BJ (cell line): Measurements from ENCODE around the gene ARL2BP. TPM values are rescaled to one million over a fixed set of nuclear protein-coding genes. Genes with fewer than 3 reads are reported as not detected.

ENCODE experiments used
- CTCF ChIA-PET: fragments of 350-600 bp; formaldehyde crosslinking; extraction: SDS; loops from one replicate; lab custom pipeline; 2021; ENCODE audit warnings: antibody characterized with exemption, inconsistent platforms; lab: Yijun Ruan, JAX
- POLR2A ChIA-PET: fragments of 300-600 bp; sonication (Branson Sonifier 250); formaldehyde crosslinking; extraction: SDS; loops from one replicate; lab custom pipeline; 2021; ENCODE audit warnings: antibody characterized with exemption; lab: Charles Lee
- DNase-seq: peaks from one replicate; pipeline ENCODE4 v3.0.0-alpha.2; 2011; ENCODE audit warnings: low read depth
- H3K27me3 ChIP-seq: 2 replicates; pipeline ENCODE4 v1.6.0; 2011; ENCODE audit warnings: low read length; ENCODE audit not compliant: control insufficient read depth, insufficient read depth
- H3K36me3 ChIP-seq: 2 replicates; pipeline ENCODE4 v1.5.1; 2011; ENCODE audit warnings: low read length; ENCODE audit not compliant: control insufficient read depth, insufficient read depth
- H3K4me3 ChIP-seq: 2 replicates; pipeline ENCODE4 v1.5.1; 2011; ENCODE audit warnings: low read depth, mild to moderate bottlenecking, control low read depth, low read length
- CTCF ChIP-seq: IDR thresholded peaks from 2 replicates; pipeline ENCODE4 v1.5.1; 2011; ENCODE audit warnings: low read depth, mild to moderate bottlenecking, control low read depth, inconsistent platforms, low read length, moderate library complexity; ENCODE audit not compliant: insufficient read depth
- polyA plus RNA-seq: library from polyadenylated mRNA; depleted of rRNA; stranded (reverse); fragments of >200 nt; gene quantifications from 2 replicates; pipeline ENCODE4 v1.2.3, GENCODE V29; 2011

The ARL2BP gene
- polyA plus RNA-seq, 1 experiment, result 69.5 TPM

- no peaks in the 10 kb centered on the region for H3K36me3 ChIP-seq
- TF ChIP-seq CTCF, result no peak
- H3K27me3 ChIP-seq, result peaks cover 22% of the 10 kb centered on the region
- H3K4me3 ChIP-seq, result no peak overlapping the region
- ChIA-PET POLR2A (no interaction called here), CTCF (interaction anchor here (1.0 kb wide), 1 partner anchor 17 kb away, joined by 3 read pairs; no protein-coding TSS in a partner anchor)
- DNase-seq, result no peak
These were observed 38.3 kb downstream of the ARL2BP start for GRCh38 chr16:57283214-57283958.

DNA sequence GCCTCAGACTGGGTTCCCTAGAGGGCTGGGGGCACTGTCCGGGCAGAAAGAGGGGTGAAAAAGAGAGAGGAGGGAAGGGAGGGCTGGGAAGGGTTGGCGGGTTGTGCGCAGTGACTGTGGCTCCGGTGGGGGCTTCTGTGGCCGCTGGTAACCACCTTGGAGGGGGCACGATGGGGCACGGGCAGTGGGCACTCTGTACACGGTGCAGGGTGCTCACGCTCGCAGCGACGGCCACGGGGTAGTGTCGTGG, 38.8 kb downstream of the ARL2BP start:
- no peak for TF ChIP-seq CTCF
- no peak for DNase-seq
- no peaks in the 10 kb centered on the region for H3K36me3 ChIP-seq
- H3K27me3 ChIP-seq, result peaks cover 20% of the 10 kb centered on the region
- ChIA-PET CTCF (interaction anchor here (1.0 kb wide), 1 partner anchor 16 kb away, joined by 3 read pairs; no protein-coding TSS in a partner anchor), POLR2A (no interaction called here)
- no peak overlapping the region; the same call in 1 of the 2 replicates for H3K4me3 ChIP-seq

DNA sequence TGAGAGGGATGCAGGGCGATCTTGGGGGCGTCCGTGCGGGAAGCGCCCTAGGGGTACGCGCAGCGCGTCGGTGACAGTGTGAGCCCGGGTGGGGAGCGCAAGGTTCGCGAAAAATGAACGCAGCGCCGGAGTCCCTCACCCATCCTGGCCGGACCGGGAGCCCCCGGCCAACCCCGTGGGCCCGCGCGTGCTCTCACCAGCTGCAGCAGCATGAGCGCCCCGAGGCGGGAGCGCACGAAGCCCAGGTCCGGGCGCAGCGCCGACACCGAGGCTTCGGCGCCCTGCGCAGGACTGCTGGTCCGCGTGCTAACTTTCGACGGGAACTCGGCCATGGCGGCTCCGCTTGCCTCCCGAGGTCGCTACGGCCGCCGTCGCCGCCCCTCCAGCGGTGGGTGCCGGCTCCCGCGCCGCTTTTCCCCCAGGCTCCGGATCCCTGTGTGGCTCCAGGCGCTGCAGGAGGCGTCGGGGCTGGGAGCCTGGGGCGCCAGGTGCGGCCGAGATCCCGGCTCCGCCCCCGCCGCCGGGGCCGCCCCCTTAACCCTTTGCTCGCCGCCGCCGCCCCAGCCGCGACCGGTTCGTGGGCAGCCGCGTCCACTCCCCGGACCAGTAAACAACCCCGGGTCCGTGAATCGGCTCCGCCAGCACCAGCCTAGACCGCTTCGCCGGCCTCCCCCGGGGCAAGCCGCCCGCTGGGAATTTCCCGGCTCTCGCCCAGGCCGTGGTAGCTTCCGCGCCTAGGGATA, 39.3 kb downstream of the ARL2BP start, which contains the start of gene PLLP:
Gene PLLP (minus strand): TSS at position 464 of the 743 bp plus-strand sequence. CDS start 132 bp downstream, at position 332.
- DNase-seq, result no peak
- ChIA-PET CTCF (interaction anchor here (1.0 kb wide), 1 partner anchor 16 kb away, joined by 3 read pairs; no protein-coding TSS in a partner anchor), POLR2A (no interaction called here)
- Histone ChIP-seq H3K27me3 (peaks cover 19% of the 10 kb centered on the region), H3K4me3 (peak within 1 kb of the TSS; percentile 42), H3K36me3 (no peaks in the 10 kb centered on the region)
- TF ChIP-seq CTCF, result no peak

DNA sequence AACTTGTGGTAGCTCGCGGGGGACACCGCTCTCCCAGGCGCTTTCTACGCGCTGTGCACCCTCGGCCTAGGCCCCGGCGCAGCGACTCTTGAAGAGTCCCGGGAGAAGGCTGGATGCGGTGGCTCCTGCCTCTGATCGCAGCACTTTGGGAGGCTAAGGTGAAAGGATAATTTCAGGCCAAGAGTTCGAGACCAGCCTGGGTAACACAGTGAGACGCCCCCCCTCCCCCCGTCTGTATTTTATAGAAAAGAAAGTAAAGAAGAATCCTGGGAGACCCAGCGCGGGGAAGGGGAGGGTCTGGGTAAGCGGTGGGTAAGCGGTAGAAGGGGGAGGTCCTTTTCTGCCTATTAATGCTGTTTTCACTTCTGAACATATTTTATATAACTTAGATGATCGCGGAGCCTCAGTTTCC, 39.9 kb downstream of the ARL2BP start:
- Histone ChIP-seq H3K36me3 (no peaks in the 10 kb centered on the region), H3K27me3 (peaks cover 17% of the 10 kb centered on the region), H3K4me3 (peak overlapping the region; percentile 42)
- ChIA-PET POLR2A (no interaction called here), CTCF (no interaction called here)
- DNase-seq, result no peak
- TF ChIP-seq CTCF, result no peak

DNA sequence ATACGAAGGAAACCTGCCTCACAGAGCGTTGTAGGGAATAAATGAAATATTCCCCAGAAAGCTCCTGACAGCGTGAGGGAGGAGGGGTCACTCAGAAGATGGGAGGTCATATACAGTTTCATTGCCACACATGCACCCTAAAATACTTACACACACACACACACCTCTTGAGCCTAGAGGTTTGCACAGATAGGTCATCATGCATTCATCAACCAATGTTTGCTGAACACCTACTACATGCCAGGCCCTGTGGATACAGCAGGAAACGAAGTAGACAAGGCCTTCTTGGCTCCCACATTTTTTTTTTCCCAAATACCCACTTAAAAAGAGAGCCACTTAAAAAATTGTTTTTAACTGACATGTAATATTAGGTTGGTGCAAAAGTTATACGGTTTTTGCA, 40.3 kb downstream of the ARL2BP start:
- ChIA-PET CTCF (no interaction called here), POLR2A (no interaction called here)
- Histone ChIP-seq H3K27me3 (peaks cover 15% of the 10 kb centered on the region), H3K36me3 (no peaks in the 10 kb centered on the region), H3K4me3 (no peak overlapping the region)
- no peak for DNase-seq
- TF ChIP-seq CTCF, result no peak
